A549 treated with AZD2906 at 1 μM for 4 hours (cell line): Measurements from ENCODE around the gene TAS2R9. TPM values are rescaled to one million over a fixed set of nuclear protein-coding genes. Genes with fewer than 3 reads are reported as not detected.

Experiments used
- total RNA-seq: library from RNA; stranded (reverse); fragments of 200-300 nt; extraction: Qiagen RNA extraction; gene quantifications from 5 replicates; pipeline ENCODE4 v1.2.3, GENCODE V29; 2022

TAS2R9 gene, protein sequence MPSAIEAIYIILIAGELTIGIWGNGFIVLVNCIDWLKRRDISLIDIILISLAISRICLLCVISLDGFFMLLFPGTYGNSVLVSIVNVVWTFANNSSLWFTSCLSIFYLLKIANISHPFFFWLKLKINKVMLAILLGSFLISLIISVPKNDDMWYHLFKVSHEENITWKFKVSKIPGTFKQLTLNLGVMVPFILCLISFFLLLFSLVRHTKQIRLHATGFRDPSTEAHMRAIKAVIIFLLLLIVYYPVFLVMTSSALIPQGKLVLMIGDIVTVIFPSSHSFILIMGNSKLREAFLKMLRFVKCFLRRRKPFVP
- not detected in 5 replicates for total RNA-seq

GRCh38 chr12:10810068-10810467 is at the start of gene TAS2R9:
TSS of gene TAS2R9 (minus strand) at chr12:10810168. CDS start at chr12:10810075, 93 bp downstream.

DNA sequence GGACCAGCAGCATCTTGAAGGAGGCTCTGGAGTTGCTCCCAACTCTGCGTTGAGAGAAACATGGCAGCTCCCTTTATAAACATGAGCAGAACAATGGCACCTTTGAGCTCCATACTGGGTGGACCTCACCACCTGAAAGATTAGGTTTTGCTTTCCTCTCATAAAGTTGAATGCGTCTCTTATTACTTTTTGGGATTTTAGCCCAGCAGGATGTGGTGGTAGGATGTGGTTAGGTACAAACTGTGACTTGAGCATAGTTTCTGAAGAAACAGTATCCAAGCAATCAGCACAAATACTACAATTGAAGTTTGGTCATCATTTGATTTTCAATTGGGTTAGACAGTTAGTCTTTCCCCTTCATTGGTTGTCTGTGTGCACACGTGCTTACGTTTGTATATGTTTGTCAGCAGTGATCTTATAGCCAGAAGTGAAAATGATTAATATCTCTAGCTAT is 39.5 kb upstream of the TAS2R9 start, which contains the start of gene PRR4:
TSS of gene PRR4 (minus strand) at position 51 of the 454 bp plus-strand sequence. CDS start at position 13, 38 bp downstream.

DNA sequence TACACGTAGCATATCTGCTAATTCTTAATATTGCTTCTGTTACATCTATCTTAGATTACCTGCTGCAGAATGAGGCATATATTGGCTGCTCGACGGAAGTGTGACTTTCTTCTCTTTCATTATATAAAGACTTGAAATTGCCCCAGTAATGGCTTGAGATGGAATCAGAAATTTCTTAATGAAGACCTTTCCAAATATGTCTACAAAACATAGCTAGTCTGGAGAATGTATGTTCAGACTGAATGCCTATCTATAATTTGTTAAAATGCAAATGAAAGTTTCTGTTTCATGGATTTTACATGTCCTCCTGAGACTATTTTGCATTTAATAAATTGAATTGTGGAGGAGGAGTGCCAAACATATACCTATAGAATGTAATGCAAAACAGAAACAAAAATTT is 16.3 kb upstream of the TAS2R9 start, which contains the start of gene TAS2R10:
TSS of gene TAS2R10 (minus strand) at position 101 of the 400 bp plus-strand sequence. CDS start at position 12, 89 bp downstream.

GRCh38 chr12:10807186-10807585 is 2.8 kb downstream of the TAS2R9 start, which contains the start of gene TAS2R8:
TSS of gene TAS2R8 (minus strand) at chr12:10807286. CDS start at chr12:10806980, 306 bp downstream.

DNA sequence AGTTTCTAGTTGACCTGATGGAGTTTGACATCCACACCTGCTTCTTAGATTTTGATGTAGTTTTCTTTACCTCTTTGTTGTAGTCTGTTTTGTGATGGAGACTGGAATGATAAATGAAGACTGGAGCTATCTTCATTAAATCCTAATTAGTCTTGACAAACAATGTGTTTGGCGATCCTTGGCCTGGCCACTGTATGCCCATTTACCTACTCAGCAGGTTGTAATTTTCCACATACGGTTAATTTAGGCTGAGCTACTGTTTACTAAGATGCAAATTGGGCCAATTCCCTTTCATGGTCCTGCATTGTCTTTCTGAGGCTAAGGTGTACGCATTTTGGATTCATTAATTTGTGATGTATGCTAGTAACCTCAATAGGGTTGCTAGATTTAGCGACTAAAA is 7.4 kb downstream of the TAS2R9 start, which contains the start of gene TAS2R7:
TSS of gene TAS2R7 (minus strand) at position 41 of the 400 bp plus-strand sequence. CDS start 57 bp downstream, outside the sequence.

Other genes starting within 250 kb of the TAS2R9 start
- gene MAGOHB, start 196.6 kb downstream of the TAS2R9 start, total RNA-seq, result 47.4 to 51.6 TPM (median 48.3 TPM) in 5 replicates
- gene STYK1, start 136.1 kb downstream of the TAS2R9 start, total RNA-seq, result 0.16 to 0.28 TPM (median 0.18 TPM) in 5 replicates
- gene YBX3, start 86.8 kb downstream of the TAS2R9 start, total RNA-seq, result 245 to 262 TPM (median 259 TPM) in 5 replicates
- gene TAS2R7, start 7.5 kb downstream of the TAS2R9 start, total RNA-seq, result not detected in 5 replicates
- not detected in 5 replicates for gene TAS2R8, start 2.9 kb downstream of the TAS2R9 start, total RNA-seq
- gene TAS2R10, start 16.2 kb upstream of the TAS2R9 start, total RNA-seq, result 0.06 to 0.09 TPM in 2 of 5 replicates, not detected in the others
- 0.80 to 3.2 TPM (median 2.3 TPM) in 5 replicates for gene PRR4, start 39.3 kb upstream of the TAS2R9 start, total RNA-seq
- gene PRH1, start 74.1 kb upstream of the TAS2R9 start, total RNA-seq, result 2.3 to 4.6 TPM (median 2.4 TPM) in 5 replicates
- gene TAS2R13, start 99.4 kb upstream of the TAS2R9 start, total RNA-seq, result 0.03 TPM in 1 of 5 replicates, not detected in the others
- 0.23 to 0.48 TPM (median 0.43 TPM) in 3 of 5 replicates, not detected in the others for gene PRH2, start 119.1 kb upstream of the TAS2R9 start, total RNA-seq
- 0.44 to 0.81 TPM (median 0.78 TPM) in 5 replicates for gene TAS2R14, start 129.1 kb upstream of the TAS2R9 start, total RNA-seq
- gene TAS2R50, start 176.7 kb upstream of the TAS2R9 start, total RNA-seq, result not detected in 5 replicates
- gene TAS2R20, start 188.1 kb upstream of the TAS2R9 start, total RNA-seq, result 0.06 TPM in 1 of 5 replicates, not detected in the others
- 0.15 TPM in 1 of 5 replicates, not detected in the others for gene TAS2R19, start 212.5 kb upstream of the TAS2R9 start, total RNA-seq
- 0.16 to 0.28 TPM (median 0.17 TPM) in 5 replicates for gene TAS2R31, start 221.2 kb upstream of the TAS2R9 start, total RNA-seq